ENCODE data around the gene RALB. TPM values are rescaled to one million over a fixed set of nuclear protein-coding genes. Genes with fewer than 3 reads are reported as not detected.

Gene RALB
- total RNA-seq, 1 experiment from 2014 or later: 17.1 TPM

GRCh38 chr2:120246546-120247300 lies 5.9 kb upstream of the RALB start:
- Mint-ChIP-seq H3K27me3 (ENCODE audit: low read depth) (peaks cover 42% of the 10 kb centered on the region), H3K9me3 (peaks cover 6% of the 10 kb centered on the region; the same call in 1 of the 2 replicates), H3K36me3 (no peaks in the 10 kb centered on the region), H3K4me3 (no peak overlapping the region), H3K4me1 (peaks cover 36% of the 10 kb centered on the region), H3K27ac (no peak overlapping the region)
- no peak for DNase-seq (ENCODE audit: low spot score)
- ChIA-PET CTCF (interaction anchor here (0.9 to 2.9 kb wide), 3 partner anchors 36 to 544 kb away, joined by 3 to 10 read pairs (median 3); no protein-coding TSS in a partner anchor), POLR2A (interaction anchor here (1.0 kb wide), 1 partner anchor 15 kb away, joined by 3 read pairs; no protein-coding TSS in a partner anchor)
- TF ChIP-seq ZNF396 (CRISPR knock-in tag; IDR thresholded peaks at IDR 0.05; ENCODE audit: borderline replicate concordance) (no peak), ZNF219 (CRISPR knock-in tag; IDR thresholded peaks at IDR 0.05; ENCODE audit: borderline replicate concordance) (no peak), USF2 (CRISPR knock-in tag; IDR thresholded peaks at IDR 0.05) (no peak), ZNF281 (CRISPR knock-in tag; IDR thresholded peaks at IDR 0.05) (no peak), SMAD4 (CRISPR knock-in tag; IDR thresholded peaks at IDR 0.05) (no peak), ELF4 (CRISPR knock-in tag; IDR thresholded peaks at IDR 0.05; ENCODE audit: low read depth) (no peak), ZNF423 (CRISPR knock-in tag; IDR thresholded peaks at IDR 0.05) (no peak), NR1H2 (CRISPR knock-in tag; IDR thresholded peaks at IDR 0.05) (no peak), E2F4 (CRISPR knock-in tag; IDR thresholded peaks at IDR 0.05; ENCODE audit: borderline replicate concordance, low read depth) (no peak), RORB (CRISPR knock-in tag; IDR thresholded peaks at IDR 0.05) (no peak), MXD4 (CRISPR knock-in tag; IDR thresholded peaks at IDR 0.05; ENCODE audit: borderline replicate concordance) (no peak), FOXK1 (CRISPR knock-in tag; IDR thresholded peaks at IDR 0.05) (no peak), ATF2 (CRISPR knock-in tag; IDR thresholded peaks at IDR 0.05; ENCODE audit: borderline replicate concordance, low read depth) (no peak), SMAD3 (CRISPR knock-in tag; IDR thresholded peaks at IDR 0.05; ENCODE audit: borderline replicate concordance) (no peak), OVOL2 (CRISPR knock-in tag; IDR thresholded peaks at IDR 0.05; ENCODE audit: borderline replicate concordance) (no peak), GABPB1 (CRISPR knock-in tag; IDR thresholded peaks at IDR 0.05) (no peak), ATF6 (CRISPR knock-in tag; IDR thresholded peaks at IDR 0.05) (no peak), MAX (CRISPR knock-in tag; IDR thresholded peaks at IDR 0.05) (no peak), AR (CRISPR knock-in tag; IDR thresholded peaks at IDR 0.05) (no peak)
- no peak for ATAC-seq
